ENCODE measurements around the gene GPD1L.

Gene GPD1L

GRCh38 chr3:32140943-32141342 is 34.5 kb downstream of the GPD1L start:
- peak; percentile 12 for DNase-seq

- peak; percentile 72 for DNase-seq
Measured at GRCh38 chr3:32143849-32144757, 37.7 kb downstream of the GPD1L start.

- no peak for DNase-seq
Measured at GRCh38 chr3:32146746-32147211, 40.4 kb downstream of the GPD1L start.

GRCh38 chr3:32147509-32147908 is 41.1 kb downstream of the GPD1L start:
- no peak for DNase-seq

GRCh38 chr3:32147933-32148332 is 41.5 kb downstream of the GPD1L start:
- no peak for DNase-seq

GRCh38 chr3:32148351-32148750 is 41.9 kb downstream of the GPD1L start:
- no peak for DNase-seq

- no peak for DNase-seq
Measured at GRCh38 chr3:32153414-32154204, 47.2 kb downstream of the GPD1L start.

GRCh38 chr3:32154205-32154579 is 47.8 kb downstream of the GPD1L start:
- DNase-seq, result peak; percentile 8

GRCh38 chr3:32155117-32155516 is 48.7 kb downstream of the GPD1L start:
- DNase-seq, result no peak

- DNase-seq, result no peak
Measured at GRCh38 chr3:32157600-32158264, 51.3 kb downstream of the GPD1L start.

- no peak for DNase-seq
Measured at GRCh38 chr3:32160706-32161214, 54.3 kb downstream of the GPD1L start.

- no peak for DNase-seq
Measured at GRCh38 chr3:32165442-32165841, 59.0 kb downstream of the GPD1L start.

- no peak for DNase-seq
Measured at GRCh38 chr3:32166654-32167053, 60.2 kb downstream of the GPD1L start.

GRCh38 chr3:32172420-32172819 is 66.0 kb downstream of the GPD1L start:
- no peak for DNase-seq

- peak; percentile 64 for DNase-seq
Measured at GRCh38 chr3:32175607-32176197, 69.3 kb downstream of the GPD1L start.

- DNase-seq, result peak; percentile 75
Measured at GRCh38 chr3:32176989-32177701, 70.7 kb downstream of the GPD1L start.

- peak; percentile 75 for DNase-seq
Measured at GRCh38 chr3:32177702-32178198, 71.3 kb downstream of the GPD1L start.

GRCh38 chr3:32180141-32180784 is 73.8 kb downstream of the GPD1L start:
- DNase-seq, result no peak

GRCh38 chr3:32181365-32181764 is 74.9 kb downstream of the GPD1L start:
- no peak for DNase-seq

- DNase-seq, result no peak
Measured at GRCh38 chr3:32181796-32182195, 75.4 kb downstream of the GPD1L start.

GRCh38 chr3:32184187-32184730 is 77.8 kb downstream of the GPD1L start:
- no peak for DNase-seq

Data from activated CD4-positive, alpha-beta T cell treated with anti-CD3 and anti-CD28 coated beads, Interleukin-10, Interleukin-2, amounts not matched to agents 100 ng/mL and 50 ng/mL, durations not matched to agents 16 hours and 8 hours (primary cell).